CD4-positive, CD25-positive, alpha-beta regulatory T cell (primary cell): Measurements from ENCODE around the gene INSC. TPM values are rescaled to one million over a fixed set of nuclear protein-coding genes. Genes with fewer than 3 reads are reported as not detected.
A peak's percentile ranks its signal among the peaks of the same experiment; 100 is the strongest.

ENCODE experiments used
- ATAC-seq, 2 donors: fragments of 150-1000 bp; cut with Tn5 transposase; one replicate each; pipeline ENCODE4 v1.10.0; 2021; ENCODE audit warnings: low read depth in 2 of 2, moderate number of reproducible peaks in 2 of 2, moderate library complexity in 1 of 2
- DNase-seq, 3 donors: peaks; one replicate each; pipeline versions ENCODE4 v3.0.0 to v3.0.0-alpha.2; 2012 to 2022; ENCODE audit warnings: mixed read lengths in 1 of 3
- H3K27ac ChIP-seq: one replicate; pipeline ENCODE4 v1.7.0; 2013; ENCODE audit warnings: mild to moderate bottlenecking, low read length; ENCODE audit not compliant: insufficient read depth, poor library complexity, severe bottlenecking
- H3K27me3 ChIP-seq: one replicate; pipeline ENCODE4 v1.7.0; 2013; ENCODE audit warnings: low read length; ENCODE audit not compliant: control insufficient read depth, insufficient read depth
- H3K36me3 ChIP-seq: one replicate; pipeline ENCODE4 v1.7.0; 2013; ENCODE audit warnings: mild to moderate bottlenecking, low read length, moderate library complexity; ENCODE audit not compliant: control insufficient read depth, insufficient read depth
- H3K4me1 ChIP-seq: 2 replicates; pipeline ENCODE4 v1.7.0; 2013; ENCODE audit warnings: mild to moderate bottlenecking, low read length; ENCODE audit not compliant: insufficient read depth, control insufficient read depth, poor library complexity, severe bottlenecking
- H3K4me3 ChIP-seq: one replicate; pipeline ENCODE4 v1.7.0; 2013; ENCODE audit warnings: low read depth, mild to moderate bottlenecking, low read length, moderate library complexity
- H3K9me3 ChIP-seq, 2 experiments: 1 replicate in 1 of 2; 2 replicates in 1 of 2; pipeline ENCODE4 v1.7.0; 2013; ENCODE audit warnings: low read length in 2 of 2, mild to moderate bottlenecking in 1 of 2, moderate library complexity in 1 of 2; ENCODE audit not compliant: control insufficient read depth in 2 of 2
- H3K27ac Mint-ChIP-seq, 3 donors: one replicate each; pipeline ENCODE4 v1.8.0; 2020 to 2022; ENCODE audit warnings: mild to moderate bottlenecking in 3 of 3, mixed read lengths in 3 of 3, moderate library complexity in 2 of 3
- H3K27me3 Mint-ChIP-seq: one replicate; pipeline ENCODE4 v1.8.0; 2022; ENCODE audit warnings: mild to moderate bottlenecking, mixed read lengths
- H3K36me3 Mint-ChIP-seq: one replicate; pipeline ENCODE4 v1.8.0; 2020; ENCODE audit warnings: mixed read lengths
- H3K4me1 Mint-ChIP-seq, 4 donors: one replicate each; pipeline ENCODE4 v1.8.0; 2020 to 2022; ENCODE audit warnings: mixed read lengths in 4 of 4, mild to moderate bottlenecking in 1 of 4
- H3K4me3 Mint-ChIP-seq, 4 donors: one replicate each; pipeline ENCODE4 v1.8.0; 2020 to 2022; ENCODE audit warnings: mild to moderate bottlenecking in 4 of 4, mixed read lengths in 4 of 4, moderate library complexity in 3 of 4
- H3K9me3 Mint-ChIP-seq, 7 donors: one replicate each; pipeline ENCODE4 v1.8.0; 2020 to 2022; ENCODE audit warnings: mixed read lengths in 7 of 7, mild to moderate bottlenecking in 3 of 7, moderate library complexity in 2 of 7
- polyA plus RNA-seq, 4 donors: library from polyadenylated mRNA; unstranded; fragments of 300-500 nt; fragmentation: Illumina TruSeq; gene quantifications; one replicate each; pipeline ENCODE4 v1.2.3, GENCODE V29; 2021
- total RNA-seq: library from RNA; stranded (reverse); gene quantifications from one replicate; pipeline ENCODE4 v1.2.3, GENCODE V29; 2022

INSC gene
- total and polyA plus RNA-seq, 5 donors from 2014 or later: 0.15 to 0.20 TPM; not detected in 3

DNA sequence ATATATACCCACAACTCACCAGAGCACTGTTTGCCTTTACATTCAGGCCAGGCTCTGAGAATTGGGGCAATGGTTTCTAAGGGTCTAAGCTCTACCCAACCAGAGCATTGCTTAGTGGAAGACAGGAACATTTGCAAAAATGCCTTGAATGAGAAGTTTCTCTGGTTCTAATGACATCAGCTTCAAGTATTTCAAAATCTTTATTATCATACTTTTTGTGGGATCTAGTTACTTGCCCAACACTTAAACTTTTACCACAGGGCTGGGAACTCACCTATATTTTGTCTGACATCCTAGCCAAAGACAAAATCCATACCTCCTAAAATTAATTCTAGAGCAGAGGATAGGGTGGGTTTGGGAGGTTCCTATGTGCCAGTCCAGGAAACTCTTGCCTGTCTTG lies 51.5 kb downstream of the INSC start:
- H3K4me3 Mint-ChIP-seq: no peak overlapping the region
- Histone ChIP-seq H3K27ac (no peak overlapping the region), H3K9me3 (no peaks in the 10 kb centered on the region), H3K4me3 (no peak overlapping the region), H3K27me3 (peaks cover 5% of the 10 kb centered on the region), H3K36me3 (no peaks in the 10 kb centered on the region), H3K4me1 (no peaks in the 10 kb centered on the region)
- H3K4me1 Mint-ChIP-seq: no peaks in the 10 kb centered on the region
- peaks cover 4% of the 10 kb centered on the region for H3K27me3 Mint-ChIP-seq
- peaks cover 0 to 4% (median 0%) of the 10 kb centered on the region in 7 donors for H3K9me3 Mint-ChIP-seq
- no peak overlapping the region for H3K27ac Mint-ChIP-seq
- no peak for DNase-seq
- H3K36me3 Mint-ChIP-seq: no peaks in the 10 kb centered on the region
- no peak for ATAC-seq

- Histone ChIP-seq H3K36me3 (no peaks in the 10 kb centered on the region), H3K9me3 (no peaks in the 10 kb centered on the region), H3K27ac (no peak overlapping the region), H3K4me3 (no peak overlapping the region), H3K27me3 (peaks cover 10% of the 10 kb centered on the region), H3K4me1 (no peaks in the 10 kb centered on the region)
- Mint-ChIP-seq H3K9me3 (no peaks in the 10 kb centered on the region), H3K4me3 (no peak overlapping the region), H3K27ac (no peak overlapping the region), H3K36me3 (no peaks in the 10 kb centered on the region), H3K27me3 (peaks cover 13% of the 10 kb centered on the region), H3K4me1 (no peaks in the 10 kb centered on the region)
- DNase-seq (no peak), ATAC-seq (no peak)
Observed at GRCh38 chr11:15169815-15170551, 55.3 kb downstream of the INSC start.

DNA sequence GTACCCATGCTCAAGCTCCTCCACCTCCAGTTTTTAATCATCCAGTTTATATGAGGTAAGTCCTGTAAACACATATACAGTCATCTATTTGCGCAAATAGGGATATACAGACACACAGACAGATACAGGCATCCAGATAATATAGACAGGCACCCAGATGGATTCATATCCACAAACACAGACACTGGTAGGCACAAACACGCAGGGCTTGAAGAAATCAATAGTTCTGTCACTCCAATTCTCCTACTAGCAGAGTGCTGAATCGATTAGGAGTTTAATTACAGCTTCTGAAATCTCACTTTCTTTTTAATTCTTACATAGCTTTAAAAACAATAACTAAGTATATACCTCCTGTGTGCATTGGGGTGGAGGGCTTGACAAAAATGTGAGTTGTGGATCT lies 56.0 kb downstream of the INSC start:
- peaks cover 8% of the 10 kb centered on the region for H3K27me3 ChIP-seq
- H3K27ac Mint-ChIP-seq: no peak overlapping the region
- H3K4me1 ChIP-seq: no peaks in the 10 kb centered on the region
- H3K4me1 Mint-ChIP-seq: no peaks in the 10 kb centered on the region
- no peak overlapping the region for H3K4me3 Mint-ChIP-seq
- no peaks in the 10 kb centered on the region for H3K9me3 Mint-ChIP-seq
- H3K36me3 ChIP-seq: no peaks in the 10 kb centered on the region
- DNase-seq (no peak), ATAC-seq (no peak)
- no peaks in the 10 kb centered on the region for H3K9me3 ChIP-seq
- peaks cover 18% of the 10 kb centered on the region for H3K27me3 Mint-ChIP-seq
- H3K4me3 ChIP-seq: no peak overlapping the region
- no peaks in the 10 kb centered on the region for H3K36me3 Mint-ChIP-seq
- H3K27ac ChIP-seq: no peak overlapping the region

DNA sequence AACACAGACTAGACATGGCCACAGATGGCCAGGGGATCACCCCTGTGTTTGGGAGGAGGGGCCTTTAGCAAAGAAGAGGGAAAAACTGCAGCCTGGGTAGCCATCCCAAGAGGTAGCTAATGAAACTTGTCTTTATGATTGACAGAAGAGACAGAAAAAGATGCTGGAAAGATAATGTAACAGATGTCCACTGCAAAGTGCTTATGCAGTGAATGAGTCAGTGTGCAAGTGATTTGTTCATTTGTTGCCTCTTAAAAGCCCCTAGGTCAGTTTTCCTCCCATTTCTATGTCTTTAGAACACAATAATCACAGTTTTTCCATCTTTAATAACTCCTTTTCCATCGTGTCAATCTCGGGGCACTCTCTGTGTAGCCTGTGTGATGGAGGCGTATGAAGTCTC lies 57.2 kb downstream of the INSC start:
- no peak overlapping the region for H3K4me3 Mint-ChIP-seq
- H3K27ac Mint-ChIP-seq: no peak overlapping the region
- H3K27me3 ChIP-seq: peaks cover 5% of the 10 kb centered on the region
- no peaks in the 10 kb centered on the region for H3K4me1 Mint-ChIP-seq
- no peaks in the 10 kb centered on the region for H3K36me3 ChIP-seq
- H3K9me3 Mint-ChIP-seq: no peaks in the 10 kb centered on the region
- no peak for ATAC-seq
- no peak overlapping the region for H3K4me3 ChIP-seq
- H3K4me1 ChIP-seq: no peaks in the 10 kb centered on the region
- H3K27me3 Mint-ChIP-seq: peaks cover 18% of the 10 kb centered on the region
- no peak for DNase-seq
- H3K9me3 ChIP-seq: no peaks in the 10 kb centered on the region
- no peak overlapping the region for H3K27ac ChIP-seq
- H3K36me3 Mint-ChIP-seq: no peaks in the 10 kb centered on the region

GRCh38 chr11:15175831-15176230 lies 61.1 kb downstream of the INSC start:
- no peak for ATAC-seq

GRCh38 chr11:15176646-15177163 lies 62.0 kb downstream of the INSC start:
- H3K27ac Mint-ChIP-seq: no peak overlapping the region
- H3K9me3 Mint-ChIP-seq: peaks cover 0 to 4% (median 0%) of the 10 kb centered on the region in 7 donors

More at GRCh38 chr11:15175831-15176230, 61.1 kb downstream of the INSC start:
- no peaks in the 10 kb centered on the region for H3K36me3 ChIP-seq
- H3K27ac Mint-ChIP-seq: peak overlapping the region in 1 of 3 donors; percentile 79
- peaks cover 5% of the 10 kb centered on the region for H3K27me3 ChIP-seq
- peaks cover 17% of the 10 kb centered on the region for H3K27me3 Mint-ChIP-seq
- H3K4me1 Mint-ChIP-seq: no peaks in the 10 kb centered on the region
- H3K27ac ChIP-seq: no peak overlapping the region
- no peaks in the 10 kb centered on the region for H3K4me1 ChIP-seq
- peaks cover 0 to 4% (median 0%) of the 10 kb centered on the region in 7 donors for H3K9me3 Mint-ChIP-seq
- no peaks in the 10 kb centered on the region for H3K9me3 ChIP-seq
- no peak for DNase-seq
- no peak overlapping the region for H3K4me3 ChIP-seq
- no peaks in the 10 kb centered on the region for H3K36me3 Mint-ChIP-seq
- no peak overlapping the region for H3K4me3 Mint-ChIP-seq

DNA sequence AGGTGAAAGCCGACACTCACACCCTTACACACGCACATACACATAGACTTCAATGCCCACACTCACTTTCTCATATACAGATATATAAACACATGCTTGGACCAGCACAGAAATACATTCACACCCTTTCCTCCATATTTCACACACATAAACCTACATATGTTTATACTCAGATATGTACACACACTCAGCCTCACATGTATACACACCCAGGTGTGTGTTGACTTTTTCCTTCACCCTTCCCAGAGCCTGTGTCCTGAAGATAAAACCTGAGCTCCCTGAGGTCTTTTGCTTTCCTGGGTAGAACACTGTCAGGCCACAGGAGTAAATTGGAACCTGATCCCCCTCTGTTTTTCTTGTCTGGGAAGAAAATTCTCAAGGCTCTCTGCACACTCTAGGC lies 62.8 kb downstream of the INSC start:
- H3K4me1 Mint-ChIP-seq: no peaks in the 10 kb centered on the region
- H3K27ac Mint-ChIP-seq: no peak overlapping the region
- no peak overlapping the region for H3K4me3 Mint-ChIP-seq
- no peaks in the 10 kb centered on the region for H3K36me3 Mint-ChIP-seq
- peaks cover 12% of the 10 kb centered on the region for H3K27me3 Mint-ChIP-seq
- DNase-seq: no peak
- Histone ChIP-seq H3K4me1 (no peaks in the 10 kb centered on the region), H3K9me3 (no peaks in the 10 kb centered on the region), H3K27ac (no peak overlapping the region), H3K36me3 (no peaks in the 10 kb centered on the region), H3K4me3 (no peak overlapping the region), H3K27me3 (peaks cover 5% of the 10 kb centered on the region)
- no peak for ATAC-seq
- peaks cover 0 to 4% (median 0%) of the 10 kb centered on the region in 7 donors for H3K9me3 Mint-ChIP-seq

More at GRCh38 chr11:15176646-15177163, 62.0 kb downstream of the INSC start:
- ATAC-seq (no peak), DNase-seq (no peak)
- no peaks in the 10 kb centered on the region for H3K4me1 ChIP-seq
- H3K27me3 ChIP-seq: peaks cover 5% of the 10 kb centered on the region
- H3K4me3 Mint-ChIP-seq: no peak overlapping the region
- peaks cover 15% of the 10 kb centered on the region for H3K27me3 Mint-ChIP-seq
- H3K36me3 Mint-ChIP-seq: no peaks in the 10 kb centered on the region
- no peaks in the 10 kb centered on the region for H3K9me3 ChIP-seq
- H3K36me3 ChIP-seq: no peaks in the 10 kb centered on the region
- no peak overlapping the region for H3K4me3 ChIP-seq
- H3K27ac ChIP-seq: no peak overlapping the region
- H3K4me1 Mint-ChIP-seq: no peaks in the 10 kb centered on the region

DNA sequence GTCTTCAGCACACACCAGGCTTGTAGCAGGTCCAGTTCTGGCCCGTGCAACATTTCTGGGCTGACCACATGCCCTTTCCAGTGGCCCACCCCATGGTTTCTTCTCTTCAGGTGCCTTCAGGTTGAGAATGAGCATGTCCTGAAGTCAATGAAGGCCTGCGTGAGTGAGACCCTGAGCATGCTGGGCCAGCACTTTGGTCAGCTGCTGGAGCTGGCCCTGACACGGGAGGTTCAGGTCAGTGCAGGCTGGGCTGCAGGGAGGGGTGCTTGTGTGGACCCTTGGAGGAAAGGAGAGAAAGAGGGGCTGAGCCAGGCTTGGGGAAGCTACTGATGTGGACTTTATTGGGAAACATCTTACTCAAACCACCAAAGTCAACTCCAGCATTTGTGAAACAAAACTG lies 63.5 kb downstream of the INSC start:
- H3K4me3 Mint-ChIP-seq: no peak overlapping the region
- no peaks in the 10 kb centered on the region for H3K4me1 ChIP-seq
- H3K9me3 Mint-ChIP-seq: peaks cover 0 to 4% (median 0%) of the 10 kb centered on the region in 7 donors
- ATAC-seq: no peak
- H3K36me3 Mint-ChIP-seq: no peaks in the 10 kb centered on the region
- H3K4me3 ChIP-seq: no peak overlapping the region
- H3K36me3 ChIP-seq: no peaks in the 10 kb centered on the region
- no peaks in the 10 kb centered on the region for H3K9me3 ChIP-seq
- H3K27ac Mint-ChIP-seq: no peak overlapping the region
- H3K27me3 ChIP-seq: peaks cover 5% of the 10 kb centered on the region
- DNase-seq: no peak
- H3K27ac ChIP-seq: no peak overlapping the region
- no peaks in the 10 kb centered on the region for H3K4me1 Mint-ChIP-seq
- H3K27me3 Mint-ChIP-seq: peaks cover 15% of the 10 kb centered on the region
